A549 (cell line): ENCODE results near the gene MCM3. TPM values are rescaled to one million over a fixed set of nuclear protein-coding genes. Genes with fewer than 3 reads are reported as not detected.

Experiments
- ATAC-seq, 2 experiments: fragments of 200-7000 bp in 1 of 2; fragments of >200 bp in 1 of 2; cut with Nextera tagmentation in 1 of 2; cut with Tn5 transposase in 1 of 2; 3 replicates each; pipeline versions ENCODE4 v1.8.0 to v1.9.1; 2018 to 2020; ENCODE audit warnings: mild to moderate bottlenecking in 1 of 2, moderate library complexity in 1 of 2
- CTCF ChIA-PET: fragments of 300-600 bp; sonication (Branson Sonifier 250); formaldehyde crosslinking; extraction: SDS; loops from one replicate; lab custom pipeline; 2021; ENCODE audit warnings: antibody characterized with exemption, inconsistent platforms; lab: Yijun Ruan, JAX
- POLR2A ChIA-PET: fragments of 350-600 bp; formaldehyde crosslinking; extraction: SDS; loops from one replicate; lab custom pipeline; 2021; ENCODE audit warnings: antibody characterized with exemption, inconsistent platforms; lab: Yijun Ruan, JAX
- DNase-seq, 2 experiments: peaks; one replicate each; pipeline versions ENCODE4 v3.0.0 to v3.0.0-alpha.2; 2011 to 2016; ENCODE audit warnings: low read depth in 1 of 2, low spot score in 1 of 2
- FAIRE-seq: peaks from 2 replicates; lab custom pipeline; 2011; peaks lifted over from hg19 to GRCh38; lab: Jason Lieb, UNC
- H3K27ac ChIP-seq, 2 experiments: fragments of >200 bp; sonication (Bioruptor Twin); formaldehyde crosslinking; 3 replicates each; pipeline ENCODE4 v1.5.1; 2016 to 2017
- H3K4me1 ChIP-seq: fragments of >200 bp; sonication (Bioruptor Twin); formaldehyde crosslinking; 3 replicates; pipeline ENCODE4 v1.6.1; 2016
- H3K4me2 ChIP-seq: fragments of >200 bp; sonication (Bioruptor Twin); formaldehyde crosslinking; 3 replicates; pipeline ENCODE4 v1.6.1; 2016
- H3K4me3 ChIP-seq: fragments of >200 bp; sonication (Bioruptor Twin); formaldehyde crosslinking; 3 replicates; pipeline ENCODE4 v1.5.1; 2016
- H3K9me3 ChIP-seq: fragments of >200 bp; sonication (Bioruptor Twin); formaldehyde crosslinking; 3 replicates; pipeline ENCODE4 v1.6.1; 2016
- BCL3 ChIP-seq: fragments of >200 bp; sonication (Bioruptor Twin); formaldehyde crosslinking; IDR thresholded peaks from 3 replicates; pipeline ENCODE4 v1.6.1; 2016
- BHLHE40 ChIP-seq: IDR thresholded peaks from 2 replicates; pipeline ENCODE4 v1.6.1; 2012; ENCODE audit warnings: low read depth, low read length, inconsistent platforms
- CBX2 ChIP-seq: fragments of 200-600 bp; sonication (generic); IDR thresholded peaks from 2 replicates; pipeline ENCODE4 v1.6.1; 2016; ENCODE audit warnings: low read depth, mild to moderate bottlenecking, borderline replicate concordance
- CBX8 ChIP-seq: fragments of 200-600 bp; sonication (generic); IDR thresholded peaks from 2 replicates; pipeline ENCODE4 v1.6.1; 2016
- CHD2 ChIP-seq: fragments of 150-350 bp; IDR thresholded peaks from 2 replicates; pipeline ENCODE4 v1.6.1; 2014; ENCODE audit warnings: low read length; ENCODE audit not compliant: partially characterized antibody
- CTCF ChIP-seq: fragments of >200 bp; sonication (Bioruptor Twin); formaldehyde crosslinking; IDR thresholded peaks from 3 replicates; pipeline ENCODE4 v1.5.1; 2016
- E2F6 ChIP-seq: IDR thresholded peaks from 2 replicates; pipeline ENCODE4 v1.6.1; 2012; ENCODE audit warnings: low read depth, borderline replicate concordance
- EHF ChIP-seq: fragments of 250-450 bp; sonication (Bioruptor Pico); IDR thresholded peaks from 2 replicates; pipeline ENCODE4 v1.5.0; 2020; ENCODE audit warnings: mild to moderate bottlenecking
- EP300 ChIP-seq, 2 experiments: fragments of >200 bp; sonication (Bioruptor Twin); formaldehyde crosslinking; IDR thresholded peaks; 2 replicates in 1 of 2; 3 replicates in 1 of 2; pipeline ENCODE4 v1.6.1; 2016 to 2017
- ESRRA ChIP-seq: fragments of 150-350 bp; IDR thresholded peaks from 2 replicates; pipeline ENCODE4 v1.6.1; 2014; ENCODE audit warnings: mild to moderate bottlenecking, low read length, borderline replicate concordance
- FOXS1 ChIP-seq: fragments of 250-450 bp; sonication (Bioruptor Pico); IDR thresholded peaks from 2 replicates; pipeline ENCODE4 v1.5.0; 2020; ENCODE audit warnings: mild to moderate bottlenecking, moderate library complexity
- GATA3 ChIP-seq: IDR thresholded peaks from 2 replicates; pipeline ENCODE4 v1.6.1; 2012; ENCODE audit warnings: borderline replicate concordance
- HOXB13 ChIP-seq: fragments of 250-450 bp; sonication (Bioruptor Pico); IDR thresholded peaks from 2 replicates; pipeline ENCODE4 v1.5.0; 2020; ENCODE audit warnings: low read depth, mild to moderate bottlenecking, moderate library complexity
- KDM5A ChIP-seq: fragments of 200-600 bp; sonication (generic); IDR thresholded peaks from 2 replicates; pipeline ENCODE4 v1.6.1; 2016; ENCODE audit warnings: antibody characterized with exemption, mild to moderate bottlenecking
- MAFK ChIP-seq: fragments of 450-650 bp; IDR thresholded peaks from 2 replicates; pipeline ENCODE4 v1.6.1; 2014; ENCODE audit not compliant: partially characterized antibody
- MAX ChIP-seq: IDR thresholded peaks from 2 replicates; pipeline ENCODE4 v1.6.1; 2012
- NFE2L2 ChIP-seq: fragments of 150-350 bp; conservative IDR thresholded peaks from 2 replicates; pipeline ENCODE4 v1.6.1; 2014; ENCODE audit warnings: low read length
- NPAS2 ChIP-seq: fragments of 250-450 bp; sonication (Bioruptor Pico); IDR thresholded peaks from 2 replicates; pipeline ENCODE4 v1.8.0; 2022; ENCODE audit warnings: mild to moderate bottlenecking, moderate library complexity, borderline replicate concordance
- NR3C1 ChIP-seq: fragments of >200 bp; sonication (Bioruptor Twin); formaldehyde crosslinking; IDR thresholded peaks from 3 replicates; pipeline ENCODE4 v1.6.1; 2017
- PBX3 ChIP-seq: IDR thresholded peaks from 2 replicates; pipeline ENCODE4 v1.6.1; 2012
- PHF8 ChIP-seq: fragments of 200-600 bp; sonication (generic); IDR thresholded peaks from 2 replicates; pipeline ENCODE4 v1.6.1; 2016; ENCODE audit warnings: low read depth, mild to moderate bottlenecking, antibody characterized with exemption, moderate library complexity, borderline replicate concordance
- RARB ChIP-seq: fragments of 250-450 bp; sonication (Bioruptor Pico); IDR thresholded peaks from 2 replicates; pipeline ENCODE4 v1.8.0; 2021; ENCODE audit warnings: mild to moderate bottlenecking, moderate library complexity
- RFX5 ChIP-seq: fragments of 450-650 bp; IDR thresholded peaks from 2 replicates; pipeline ENCODE4 v1.7.1; 2014; ENCODE audit warnings: antibody characterized with exemption, mild to moderate bottlenecking, moderate library complexity
- RNF2 ChIP-seq: fragments of 200-600 bp; sonication (generic); IDR thresholded peaks from 2 replicates; pipeline ENCODE4 v1.6.1; 2016; ENCODE audit warnings: low read depth, mild to moderate bottlenecking, antibody characterized with exemption, moderate library complexity, borderline replicate concordance
- SREBF2 ChIP-seq: fragments of 450-650 bp; IDR thresholded peaks from 2 replicates; pipeline ENCODE4 v1.6.1; 2014; ENCODE audit warnings: mild to moderate bottlenecking, moderate library complexity
- ZNF302 ChIP-seq: fragments of 250-450 bp; sonication (Bioruptor Pico); IDR thresholded peaks from 2 replicates; pipeline ENCODE4 v1.9.0; 2021; ENCODE audit warnings: inconsistent platforms, mild to moderate bottlenecking, moderate library complexity
- ZSCAN20 ChIP-seq: fragments of 250-450 bp; sonication (Bioruptor Pico); IDR thresholded peaks from 2 replicates; pipeline ENCODE4 v1.8.0; 2022; ENCODE audit warnings: mild to moderate bottlenecking, moderate library complexity
- WGBS: methylation state at CpG from one replicate; pipeline ENCODE4 v1.1.6; 2017; ENCODE audit errors: missing lambda C conversion rate; 5-methylcytosine and 5-hydroxymethylcytosine counted together
- polyA plus RNA-seq, 4 experiments: library from polyadenylated mRNA; depleted of rRNA in 3 of 4; stranded (reverse); fragments of >200 nt; fragmentation: RNase III in 1 of 4; extraction: RNeasy Plus Mini Kit Qiagen cat#74134 plus additional on column Dnase treatment in 1 of 4; gene quantifications; 2 replicates in 3 of 4; 3 replicates in 1 of 4; pipeline ENCODE4 v1.2.3, GENCODE V29; 2011 to 2017

Gene MCM3
- polyA plus RNA-seq, 2 of the 4 experiments (the other 2 are of a cell fraction) = 101 to 111 TPM

- no peaks in the 10 kb centered on the region for H3K4me1 ChIP-seq
These were observed 22.7 kb upstream of the MCM3 start for GRCh38 chr6:52306972-52307870.

GRCh38 chr6:52305948-52306767 lies 21.6 kb upstream of the MCM3 start:
- WGBS = 81% methylated on average over 15 of the region's 15 CpGs
- Histone ChIP-seq H3K27ac (no peak overlapping the region), H3K4me1 (no peaks in the 10 kb centered on the region), H3K4me2 (no peak overlapping the region), H3K9me3 (no peaks in the 10 kb centered on the region), H3K4me3 (no peak overlapping the region)
- no peak for ATAC-seq
- ChIA-PET POLR2A (no interaction called here), CTCF (interaction anchor here (0.5 kb wide), 1 partner anchor 22 kb away, joined by 3 read pairs; no protein-coding TSS in a partner anchor)
- no peak for FAIRE-seq
- no peak for DNase-seq
- TF ChIP-seq EP300 (IDR thresholded peaks at IDR 0.05) (no peak), HOXB13 (CRISPR knock-in tag) (no peak), CTCF (no peak), BCL3 (no peak), MAX (no peak), E2F6 (no peak), NR3C1 (no peak), NPAS2 (CRISPR knock-in tag) (no peak), ZSCAN20 (CRISPR knock-in tag) (no peak), BHLHE40 (no peak), SREBF2 (no peak), NFE2L2 (no peak)

More at GRCh38 chr6:52306972-52307870, 22.7 kb upstream of the MCM3 start:
- Histone ChIP-seq H3K4me2 (no peak overlapping the region), H3K9me3 (no peaks in the 10 kb centered on the region), H3K4me3 (no peak overlapping the region), H3K27ac (no peak overlapping the region)
- 85% methylated on average over 32 of the region's 32 CpGs for WGBS
- ATAC-seq = no peak
- no peak for FAIRE-seq
- no peak for DNase-seq
- ChIA-PET CTCF (interaction anchor here (1.7 kb wide), 1 partner anchor 93 kb away, joined by 5 read pairs; no protein-coding TSS in a partner anchor), POLR2A (no interaction called here)
- TF ChIP-seq NPAS2 (CRISPR knock-in tag) = no peak

- ATAC-seq (no peak), DNase-seq (no peak), FAIRE-seq (no peak)
- H3K4me2 ChIP-seq = no peak overlapping the region
- no peak overlapping the region for H3K4me3 ChIP-seq
- no peak overlapping the region for H3K27ac ChIP-seq
- TF ChIP-seq RNF2 (no peak), PHF8 (no peak), MAFK (no peak), CBX8 (no peak), ZNF302 (no peak), ESRRA (no peak), CHD2 (no peak), BHLHE40 (no peak), RARB (CRISPR knock-in tag) (no peak), ZSCAN20 (CRISPR knock-in tag) (no peak), CBX2 (no peak), PBX3 (no peak), NPAS2 (CRISPR knock-in tag) (no peak), EHF (no peak), FOXS1 (CRISPR knock-in tag) (no peak), GATA3 (no peak), KDM5A (no peak), HOXB13 (CRISPR knock-in tag) (no peak), RFX5 (no peak), SREBF2 (no peak)
- POLR2A ChIA-PET = no interaction called here
- H3K4me1 ChIP-seq = no peaks in the 10 kb centered on the region
- CTCF ChIA-PET = no interaction called here
- WGBS = 68% methylated on average over 6 of the region's 6 CpGs
- no peaks in the 10 kb centered on the region for H3K9me3 ChIP-seq
These were observed 20.9 kb upstream of the MCM3 start for GRCh38 chr6:52305411-52305810.
